Panc1 (cell line): ENCODE data around the gene RIT2.

ENCODE experiments used
- CTCF ChIP-seq: fragments of 450-650 bp; IDR thresholded peaks from 2 replicates; pipeline ENCODE4 v1.5.1; 2017; ENCODE audit warnings: mild to moderate bottlenecking
- POLR2AphosphoS5 ChIP-seq: IDR thresholded peaks from 2 replicates; pipeline ENCODE4 v1.6.1; 2012; ENCODE audit warnings: mild to moderate bottlenecking, low read depth, low read length, moderate library complexity
- REST ChIP-seq, 2 experiments: IDR thresholded peaks; 2 replicates each; pipeline ENCODE4 v1.6.1; 2011 to 2012; ENCODE audit warnings: low read depth in 2 of 2, control low read depth in 1 of 2, low read length in 1 of 2, mild to moderate bottlenecking in 1 of 2, moderate library complexity in 1 of 2; ENCODE audit not compliant: insufficient read depth in 1 of 2
- SIN3A ChIP-seq: IDR thresholded peaks from 2 replicates; pipeline ENCODE4 v1.6.1; 2012; ENCODE audit warnings: low read depth, mild to moderate bottlenecking, low read length, moderate library complexity, borderline replicate concordance; ENCODE audit not compliant: insufficient read depth
- TCF7L2 ChIP-seq: IDR thresholded peaks from 2 replicates; pipeline ENCODE4 v1.6.1; 2011; ENCODE audit warnings: mild to moderate bottlenecking, low read depth, low read length, inconsistent platforms

GRCh38 chr18:43115076-43115921 lies at the start of gene RIT2:
- TF ChIP-seq POLR2AphosphoS5 (no peak), CTCF (no peak), REST (IDR thresholded peaks at IDR 0.05; ENCODE audit: insufficient read depth in 1 of 2, low read depth in 2 of 2, low read length in 1 of 2) (no peak), SIN3A (no peak), TCF7L2 (no peak)
